GM12878 (cell line): ENCODE measurements around the gene ZNF621. TPM values are rescaled to one million over a fixed set of nuclear protein-coding genes. Genes with fewer than 3 reads are reported as not detected.
A peak's percentile ranks its signal among the peaks of the same experiment; 100 is the strongest.

ENCODE experiments used
- ATAC-seq: fragments of 200-7000 bp; cut with Tn5 transposase; 3 replicates; pipeline ENCODE4 v1.9.1; 2020; ENCODE audit warnings: mild to moderate bottlenecking, moderate library complexity
- Bru-seq: library from RNA; stranded (reverse); fragments of 400-500 nt; gene quantifications from one replicate; lab custom pipeline; 2021; lab: Mats Ljungman, UMichigan
- BruChase-seq, 2 experiments: library from RNA; stranded (reverse); fragments of 400-500 nt; gene quantifications; one replicate each; lab custom pipeline; 2021; lab: Mats Ljungman, UMichigan
- BruUV-seq: library from RNA; stranded (reverse); fragments of 400-500 nt; replicated peaks from 2 replicates; lab custom pipeline; 2021; lab: Mats Ljungman, UMichigan
- CTCF ChIA-PET: fragments of 300-600 bp; sonication (Branson Sonifier 250); formaldehyde crosslinking; extraction: SDS; loops from one replicate; lab custom pipeline; 2021; ENCODE audit warnings: inconsistent platforms; lab: Yijun Ruan, JAX
- POLR2A ChIA-PET: fragments of 350-600 bp; formaldehyde crosslinking; extraction: SDS; loops from one replicate; lab custom pipeline; 2021; ENCODE audit warnings: inconsistent platforms; lab: Charles Lee
- RAD21 ChIA-PET: fragments of 300-600 bp; sonication (Branson Sonifier 250); formaldehyde crosslinking; loops from one replicate; lab custom pipeline; 2023; ENCODE audit warnings: antibody characterized with exemption; ENCODE audit not compliant: unreplicated experiment; lab: Charles Lee
- SMC1A ChIA-PET: fragments of 300-600 bp; sonication (Branson Sonifier 250); formaldehyde crosslinking; loops from one replicate; lab custom pipeline; 2023; ENCODE audit not compliant: unreplicated experiment, uncharacterized antibody; lab: Charles Lee
- DNase-seq: peaks from one replicate; pipeline ENCODE4 v3.0.0-alpha.2; 2011; ENCODE audit warnings: low read depth, low spot score
- FAIRE-seq: peaks from 3 replicates; lab custom pipeline; 2011; peaks lifted over from hg19 to GRCh38; lab: Jason Lieb, UNC
- H2AFZ ChIP-seq: 2 replicates; pipeline ENCODE4 v1.6.0; 2011; ENCODE audit warnings: low read depth, low read length, control low read depth; ENCODE audit not compliant: control insufficient read depth
- H3K27ac ChIP-seq: 2 replicates; pipeline ENCODE4 v1.5.1; 2011; ENCODE audit warnings: control low read depth; ENCODE audit not compliant: control insufficient read depth, insufficient read depth
- H3K27me3 ChIP-seq, 2 experiments: replicated peaks in 1 of 2; 2 replicates each; pipeline versions ENCODE4 v1.6.0 to v1.6.1; 2011; ENCODE audit warnings: low read length in 1 of 2; ENCODE audit not compliant: control insufficient read depth in 2 of 2, insufficient read depth in 2 of 2
- H3K36me3 ChIP-seq, 2 experiments: 2 replicates each; pipeline ENCODE4 v1.5.1; 2011; ENCODE audit warnings: low read length in 1 of 2; ENCODE audit not compliant: control insufficient read depth in 2 of 2, insufficient read depth in 2 of 2
- H3K4me1 ChIP-seq: 2 replicates; pipeline ENCODE4 v1.6.1; 2011; ENCODE audit warnings: mild to moderate bottlenecking, low read length, moderate library complexity, mixed read lengths; ENCODE audit not compliant: control insufficient read depth, insufficient read depth
- H3K4me2 ChIP-seq: 2 replicates; pipeline ENCODE4 v1.6.0; 2011; ENCODE audit warnings: control low read depth; ENCODE audit not compliant: control insufficient read depth, insufficient read depth
- H3K4me3 ChIP-seq: fragments of 200-600 bp; sonication (generic); 2 replicates; pipeline ENCODE4 v1.5.1; 2016
- H3K79me2 ChIP-seq: 2 replicates; pipeline ENCODE4 v1.6.0; 2011; ENCODE audit warnings: low read length; ENCODE audit not compliant: control insufficient read depth, insufficient read depth
- H3K9ac ChIP-seq: 2 replicates; pipeline ENCODE4 v1.8.0; 2011; ENCODE audit warnings: low read length, control low read depth, mixed read lengths; ENCODE audit not compliant: control insufficient read depth, insufficient read depth
- H3K9me3 ChIP-seq: replicated peaks from 3 replicates; pipeline ENCODE4 v1.5.1; 2011; ENCODE audit warnings: mild to moderate bottlenecking, low read length; ENCODE audit not compliant: control insufficient read depth, insufficient read depth
- H4K20me1 ChIP-seq: 2 replicates; pipeline ENCODE4 v1.6.0; 2011; ENCODE audit not compliant: control insufficient read depth, insufficient read depth
- ATF7 ChIP-seq: fragments of 450-650 bp; IDR thresholded peaks from 2 replicates; pipeline ENCODE4 v1.6.1; 2016; ENCODE audit warnings: low read depth, mild to moderate bottlenecking
- CBFB ChIP-seq: IDR thresholded peaks from 2 replicates; pipeline ENCODE4 v1.6.1; 2016; ENCODE audit warnings: antibody characterized with exemption, low read depth
- POU2F2 ChIP-seq: IDR thresholded peaks from 3 replicates; pipeline ENCODE4 v1.6.1; 2011; ENCODE audit warnings: low read depth, mild to moderate bottlenecking, low read length, borderline replicate concordance
- RUNX3 ChIP-seq: IDR thresholded peaks from 2 replicates; pipeline ENCODE4 v1.6.1; 2012; ENCODE audit warnings: low read length, inconsistent platforms
- SREBF1 ChIP-seq: IDR thresholded peaks from 2 replicates; pipeline ENCODE4 v1.6.1; 2012; ENCODE audit warnings: mild to moderate bottlenecking, low read length
- TCF3 ChIP-seq: IDR thresholded peaks from 2 replicates; pipeline ENCODE4 v1.6.1; 2012; ENCODE audit warnings: low read depth, mild to moderate bottlenecking, low read length, borderline replicate concordance; ENCODE audit not compliant: insufficient read depth
- ZZZ3 ChIP-seq: IDR thresholded peaks from 2 replicates; pipeline ENCODE4 v1.6.1; 2011; ENCODE audit warnings: low read depth; ENCODE audit not compliant: control insufficient read depth, insufficient read length
- WGBS: methylation state at CpG from one replicate; pipeline ENCODE4 v1.1.6; 2016; ENCODE audit warnings: low lambda C conversion rate; ENCODE audit not compliant: insufficient replicate concordance, insufficient coverage; ENCODE audit errors: missing lambda C conversion rate; 5-methylcytosine and 5-hydroxymethylcytosine counted together
- in situ Hi-C: fragments of 300-500 bp; cut with MboI; formaldehyde crosslinking; loops from 9 replicates; pipeline ENCODE4 v1.14.3; 2018; ENCODE audit warnings: mixed read lengths
- intact Hi-C: fragments of 100-400 bp; cut with micrococcal nuclease; formaldehyde crosslinking; loops from one replicate; pipeline ENCODE4 v1.14.2; 2022; ENCODE audit not compliant: unreplicated experiment
- long read RNA-seq, 2 experiments: library from polyadenylated mRNA; unstranded; transcript quantifications; one replicate each; pipeline ENCODE4 v2.0.0, GENCODE V29; 2019 to 2020
- polyA minus RNA-seq, 3 experiments: library from RNA; depleted of rRNA, polyadenylated mRNA; stranded (reverse); fragments of >200 nt; gene quantifications; 2 replicates each; pipeline ENCODE4 v1.2.3, GENCODE V29; 2011
- polyA plus RNA-seq, 11 experiments: library from polyadenylated mRNA; depleted of rRNA in 4 of 11; unstranded in 6 of 11; stranded (reverse) in 5 of 11; fragments of >200 nt; fragmentation: Nextera tagmentation in 4 of 11; fragmentation: Illumina TruSeq in 1 of 11; extraction: Ambion mirVana in 4 of 11; extraction: Trizol in 1 of 11; gene quantifications; 1 replicate in 1 of 11; 2 replicates in 10 of 11; pipeline versions ENCODE4 v1.2.1 to v1.2.3, GENCODE V29; 2011 to 2016; ENCODE audit warnings: inconsistent platforms in 2 of 11, missing spikeins in 2 of 11, low read depth in 1 of 11
- total RNA-seq, 4 experiments: library from RNA; depleted of rRNA in 3 of 4; stranded (reverse); fragments of >200 nt in 3 of 4; fragmentation: Illumina TruSeq in 1 of 4; extraction: Trizol in 1 of 4; gene quantifications; 2 replicates each; pipeline versions ENCODE4 v1.2.1 to v1.2.3, GENCODE V29; 2013 to 2021
- TF ChIP-seq, protein P1 (sequence below): IDR thresholded peaks from 2 replicates; pipeline ENCODE4 v1.6.1; 2012; ENCODE audit warnings: low read depth, low read length, improper control_type of control experiment
- TF ChIP-seq, protein P2 (sequence below): fragments of 450-650 bp; IDR thresholded peaks from 2 replicates; pipeline ENCODE4 v1.6.1; 2017; ENCODE audit warnings: low read depth, mild to moderate bottlenecking, moderate library complexity

The ZNF621 gene
- 59.9 and 60.4 TPM in 2 replicates for total RNA-seq (2013; cell fraction: nucleolus; rRNA removed)
- total RNA-seq (2014; rRNA removed) = 11.4 and 12.1 TPM in 2 replicates
- total RNA-seq (2014; rRNA removed; fragmentation: Illumina TruSeq; extraction: Trizol) = 12.4 and 12.8 TPM in 2 replicates
- 14.2 and 16.4 TPM in 2 replicates for total RNA-seq (2021)
- 6.1 TPM for polyA plus RNA-seq (2011; ENCODE audit: low read depth)
- 26.3 and 31.5 TPM in 2 replicates for polyA plus RNA-seq (2011; rRNA removed)
- polyA plus RNA-seq (2011; cell fraction: cytosol; rRNA removed) = 16.1 and 19.8 TPM in 2 replicates
- polyA plus RNA-seq (2011; cell fraction: nucleus; rRNA removed) = 21.0 and 22.6 TPM in 2 replicates
- 10.3 and 10.5 TPM in 2 replicates for polyA plus RNA-seq (2012)
- 18.7 and 26.2 TPM in 2 replicates for polyA plus RNA-seq (2014; fragmentation: Illumina TruSeq; extraction: Trizol)
- 1 to 10 TPM; 2.9 to 4.3 TPM for polyA plus RNA-seq (2014; fragmentation: Nextera tagmentation; extraction: Ambion mirVana)
- polyA plus RNA-seq (2014; rRNA removed) = 11.2 and 13.4 TPM in 2 replicates
- 1 to 10 TPM; 5.8 to 7.8 TPM for polyA plus RNA-seq (2016; fragmentation: Nextera tagmentation; extraction: Ambion mirVana)
- 23.2 and 27.9 TPM in 2 replicates for polyA minus RNA-seq (2011; rRNA and poly(A)+ RNA removed)
- polyA minus RNA-seq (2011; cell fraction: cytosol; rRNA and poly(A)+ RNA removed) = 6.9 and 9.1 TPM in 2 replicates
- polyA minus RNA-seq (2011; cell fraction: nucleus; rRNA and poly(A)+ RNA removed) = 9.3 and 15.4 TPM in 2 replicates
- Bru-seq, nascent RNA = percentile 89 among the genes with signal in this experiment
- BruChase-seq, experiment 1, labeled RNA remaining after a 6-hour chase = percentile 94 among the genes with signal in this experiment
- percentile 94 among the genes with signal in this experiment for BruChase-seq, experiment 2, labeled RNA remaining after a 2-hour chase
- long read RNA-seq, experiment 1, full-length matches to known transcripts = 2 of 8 reads
- long read RNA-seq, experiment 1, partial matches to known transcripts = 0 of 8 reads
- long read RNA-seq, experiment 1, other reads (novel, unspliced or antisense) = 6 of 8 reads
- long read RNA-seq, experiment 2, partial matches to known transcripts = 2 of 7 reads
- long read RNA-seq, experiment 2, other reads (novel, unspliced or antisense) = 2 of 7 reads

DNA sequence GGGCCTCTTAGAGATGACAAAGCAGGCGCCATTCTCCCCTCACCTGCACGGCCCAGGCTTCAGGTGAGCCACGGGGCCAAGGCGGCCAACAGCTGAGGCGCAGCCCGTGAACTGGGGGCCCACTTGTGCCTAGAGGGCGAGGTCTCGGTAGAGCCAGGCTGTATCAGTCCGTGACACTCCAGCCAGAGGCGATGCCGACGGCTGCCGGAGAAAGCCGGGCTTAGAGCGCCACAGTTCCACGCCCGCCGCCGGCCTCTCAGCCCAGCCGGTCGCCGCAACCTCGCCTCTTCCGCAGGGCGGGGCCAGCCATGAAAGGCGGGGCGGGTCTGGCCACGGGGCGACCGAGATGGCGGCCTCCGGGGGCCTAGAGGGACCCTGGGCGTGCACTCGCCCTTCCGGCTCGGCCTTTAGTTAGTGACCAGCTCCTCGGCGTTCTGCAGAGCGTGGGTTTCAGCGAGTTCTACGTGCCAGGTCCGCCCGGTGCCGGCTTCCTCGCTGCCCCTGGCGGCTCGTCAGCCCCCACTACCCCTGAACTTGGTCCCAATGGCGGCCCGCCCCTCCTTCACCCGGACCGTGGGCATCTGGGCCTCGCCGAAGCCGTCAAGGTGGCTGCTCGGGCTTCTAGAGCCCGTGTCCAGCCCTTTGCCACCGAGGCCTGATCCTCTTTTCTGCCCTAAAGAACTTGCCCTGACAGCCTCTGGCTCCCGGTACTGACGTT is at the start of gene ZNF621:
Gene ZNF621 (plus strand): TSS at position 393 of the 718 bp plus-strand sequence. CDS start 881 bp downstream, outside the sequence.
- Histone ChIP-seq H4K20me1 (no peaks in the 10 kb centered on the region), H3K4me1 (no peaks in the 10 kb centered on the region), H3K4me2 (peak within 1 kb of the TSS; percentile 77), H3K27me3 (no peaks in the 10 kb centered on the region), H3K9ac (peak within 1 kb of the TSS; percentile 89), H3K79me2 (peaks cover 8% of the 10 kb centered on the region), H3K9me3 (no peaks in the 10 kb centered on the region), H3K27ac (peak within 1 kb of the TSS; percentile 73), H2AFZ (peak within 1 kb of the TSS; percentile 85), H3K4me3 (peak within 1 kb of the TSS; percentile 95), H3K36me3 (no peaks in the 10 kb centered on the region)
- RAD21 ChIA-PET = interaction anchor here (1.0 to 1.5 kb wide), 4 partner anchors 19 to 67 kb away, joined by 3 to 4 read pairs (median 3); partner anchors contain the start of genes RPL14 and ZNF620
- intact Hi-C loops = loop anchor here (5.0 kb wide), 3 partner anchors 47 to 197 kb away; partner anchors contain the start of gene ZNF619
- DNase-seq = peak; percentile 43
- peak; percentile 98 for ATAC-seq
- BruUV-seq = no TSS peak
- POLR2A ChIA-PET = interaction anchor here (0.8 to 2.3 kb wide), 5 partner anchors 12 to 67 kb away, joined by 3 to 12 read pairs (median 5); partner anchors contain the start of genes RPL14, ZNF619 and ZNF620
- in situ Hi-C loops = no loop called here
- SMC1A ChIA-PET = interaction anchor here (0.9 to 1.3 kb wide), 3 partner anchors 9 to 48 kb away, joined by 3 to 4 read pairs (median 4); partner anchors contain the start of gene ZNF619
- FAIRE-seq = peak; percentile 7
- WGBS = 1% methylated on average over 48 of the region's 59 CpGs
- CTCF ChIA-PET = interaction anchor here (0.6 to 2.2 kb wide), 7 partner anchors 8 to 67 kb away, joined by 3 to 16 read pairs (median 5); partner anchors contain the start of genes RPL14, ZNF619 and ZNF620
- 0 out of 3 replicates have a peak, but pooled peaks have one; percentile 29 for TF ChIP-seq POU2F2
- TF ChIP-seq RUNX3 = no peak; the same call in 1 of the 2 replicates
- no peak for TF ChIP-seq ZZZ3
- peak; percentile 80; the same call in 1 of the 2 replicates for TF ChIP-seq TCF3
- TF ChIP-seq, protein P1, sequence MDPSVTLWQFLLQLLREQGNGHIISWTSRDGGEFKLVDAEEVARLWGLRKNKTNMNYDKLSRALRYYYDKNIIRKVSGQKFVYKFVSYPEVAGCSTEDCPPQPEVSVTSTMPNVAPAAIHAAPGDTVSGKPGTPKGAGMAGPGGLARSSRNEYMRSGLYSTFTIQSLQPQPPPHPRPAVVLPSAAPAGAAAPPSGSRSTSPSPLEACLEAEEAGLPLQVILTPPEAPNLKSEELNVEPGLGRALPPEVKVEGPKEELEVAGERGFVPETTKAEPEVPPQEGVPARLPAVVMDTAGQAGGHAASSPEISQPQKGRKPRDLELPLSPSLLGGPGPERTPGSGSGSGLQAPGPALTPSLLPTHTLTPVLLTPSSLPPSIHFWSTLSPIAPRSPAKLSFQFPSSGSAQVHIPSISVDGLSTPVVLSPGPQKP = peak; percentile 85
- TF ChIP-seq, protein P2, sequence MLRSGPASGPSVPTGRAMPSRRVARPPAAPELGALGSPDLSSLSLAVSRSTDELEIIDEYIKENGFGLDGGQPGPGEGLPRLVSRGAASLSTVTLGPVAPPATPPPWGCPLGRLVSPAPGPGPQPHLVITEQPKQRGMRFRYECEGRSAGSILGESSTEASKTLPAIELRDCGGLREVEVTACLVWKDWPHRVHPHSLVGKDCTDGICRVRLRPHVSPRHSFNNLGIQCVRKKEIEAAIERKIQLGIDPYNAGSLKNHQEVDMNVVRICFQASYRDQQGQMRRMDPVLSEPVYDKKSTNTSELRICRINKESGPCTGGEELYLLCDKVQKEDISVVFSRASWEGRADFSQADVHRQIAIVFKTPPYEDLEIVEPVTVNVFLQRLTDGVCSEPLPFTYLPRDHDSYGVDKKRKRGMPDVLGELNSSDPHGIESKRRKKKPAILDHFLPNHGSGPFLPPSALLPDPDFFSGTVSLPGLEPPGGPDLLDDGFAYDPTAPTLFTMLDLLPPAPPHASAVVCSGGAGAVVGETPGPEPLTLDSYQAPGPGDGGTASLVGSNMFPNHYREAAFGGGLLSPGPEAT = peak; percentile 55
- no peak for TF ChIP-seq ATF7
- TF ChIP-seq SREBF1 = 0 out of 2 replicates have a peak, but pooled peaks have one; percentile 32
- peak; percentile 70 for TF ChIP-seq CBFB
